ENCODE data around the gene SUGCT. TPM values are rescaled to one million over a fixed set of nuclear protein-coding genes. Genes with fewer than 3 reads are reported as not detected.

The SUGCT gene
- total and polyA plus RNA-seq, 2 of the 8 experiments (the other 6 are each of a cell fraction or from before 2014, with no cell fraction given) = 2.8 to 5.4 TPM

DNA sequence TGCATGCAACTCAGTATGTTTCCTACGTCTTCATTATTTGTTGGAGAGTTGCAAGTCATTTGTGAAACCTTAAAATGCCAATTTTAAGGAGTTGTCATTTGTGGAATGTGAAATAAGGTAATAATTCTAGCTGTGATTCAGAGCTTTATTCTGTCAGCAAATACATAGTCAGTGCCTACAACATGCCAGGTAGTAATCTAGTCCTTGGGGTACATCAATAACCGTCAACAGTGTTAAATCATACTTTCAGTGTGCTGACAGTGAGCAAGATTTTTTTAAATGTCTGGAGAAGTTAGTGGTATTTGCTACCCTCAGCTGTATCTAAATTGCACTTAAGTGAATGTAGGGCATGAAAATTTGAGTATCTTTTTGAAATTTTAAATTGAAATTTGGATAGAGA lies 37.1 kb upstream of the SUGCT start:
- peaks cover 0 to 2% of the 10 kb centered on the region in 2 experiments for H4K20me1 ChIP-seq (replicated peaks in 1 of 2; ENCODE audit: control insufficient read depth in 1 of 2, insufficient read depth in 2 of 2, low read length in 2 of 2)
- TF ChIP-seq ZNF274 (IDR thresholded peaks at IDR 0.05; ENCODE audit: borderline replicate concordance, extremely low read depth, low read length) (no peak), CEBPB (IDR thresholded peaks at IDR 0.05; ENCODE audit: low read depth, low read length) (no peak), CBX5 (IDR thresholded peaks at IDR 0.05; ENCODE audit: low read depth, low read length) (no peak), HDAC6 (IDR thresholded peaks at IDR 0.05; ENCODE audit: low read depth, low read length) (no peak), KDM1A (IDR thresholded peaks at IDR 0.05; ENCODE audit: borderline replicate concordance, low read length) (no peak), KDM5A (IDR thresholded peaks at IDR 0.05; ENCODE audit: low read length) (no peak), JUND (IDR thresholded peaks at IDR 0.05; ENCODE audit: low read length) (no peak), RXRA (IDR thresholded peaks at IDR 0.05; ENCODE audit: insufficient read depth, low read depth, low read length) (no peak), TBP (IDR thresholded peaks at IDR 0.05; ENCODE audit: low read depth, low read length) (no peak), JUN (IDR thresholded peaks at IDR 0.05; ENCODE audit: low read depth, low read length) (no peak), CHD2 (IDR thresholded peaks at IDR 0.05; ENCODE audit: low read length) (no peak)
- TF ChIP-seq, protein P1, sequence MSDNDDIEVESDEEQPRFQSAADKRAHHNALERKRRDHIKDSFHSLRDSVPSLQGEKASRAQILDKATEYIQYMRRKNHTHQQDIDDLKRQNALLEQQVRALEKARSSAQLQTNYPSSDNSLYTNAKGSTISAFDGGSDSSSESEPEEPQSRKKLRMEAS (IDR thresholded peaks at IDR 0.05) = no peak
- TF ChIP-seq, protein P2, sequence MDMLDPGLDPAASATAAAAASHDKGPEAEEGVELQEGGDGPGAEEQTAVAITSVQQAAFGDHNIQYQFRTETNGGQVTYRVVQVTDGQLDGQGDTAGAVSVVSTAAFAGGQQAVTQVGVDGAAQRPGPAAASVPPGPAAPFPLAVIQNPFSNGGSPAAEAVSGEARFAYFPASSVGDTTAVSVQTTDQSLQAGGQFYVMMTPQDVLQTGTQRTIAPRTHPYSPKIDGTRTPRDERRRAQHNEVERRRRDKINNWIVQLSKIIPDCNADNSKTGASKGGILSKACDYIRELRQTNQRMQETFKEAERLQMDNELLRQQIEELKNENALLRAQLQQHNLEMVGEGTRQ (IDR thresholded peaks at IDR 0.05; ENCODE audit: low read length) = no peak

More for the DNA sequence above, 37.1 kb upstream of the SUGCT start:
- Histone ChIP-seq H2BK120ac (replicated peaks; ENCODE audit: low read depth, low read length) (no peak overlapping the region), H3K27me3 (replicated peaks in 1 of 4; ENCODE audit: control insufficient read depth in 3 of 4, extremely low read depth in 1 of 4, insufficient read depth in 3 of 4, low read length in 3 of 4) (no peaks in the 10 kb centered on the region), H3K4me1 (replicated peaks in 1 of 4; ENCODE audit: control insufficient read depth in 3 of 4, insufficient read depth in 4 of 4, low read length in 3 of 4) (peaks cover 0 to 4% (median 2%) of the 10 kb centered on the region in 4 experiments; a peak in 4 of 7 replicates), H3K36me3 (ENCODE audit: control insufficient read depth in 2 of 4, insufficient read depth in 4 of 4, low read length in 3 of 4) (peaks cover 7 to 22% (median 13%) of the 10 kb centered on the region in 4 experiments), H3K4me3 (ENCODE audit: extremely low read depth in 1 of 4, insufficient read depth in 2 of 4, low read depth in 3 of 4, low read length in 4 of 4) (no peak overlapping the region), H2BK15ac (ENCODE audit: low read length) (no peak overlapping the region), H3K23me2 (ENCODE audit: low read depth, low read length) (no peaks in the 10 kb centered on the region), H2BK20ac (ENCODE audit: low read length) (no peak overlapping the region), H2AK5ac (ENCODE audit: low read depth, low read length) (no peak overlapping the region), H3K14ac (ENCODE audit: insufficient read length) (no peak overlapping the region), H4K91ac (replicated peaks; ENCODE audit: insufficient read length, low read length) (no peak overlapping the region), H3K18ac (ENCODE audit: extremely low read depth, low read length) (no peak overlapping the region), H3K79me1 (ENCODE audit: low read depth, low read length) (no peaks in the 10 kb centered on the region), H4K5ac (ENCODE audit: insufficient read length, low read depth, low read length) (no peak overlapping the region), H3K4ac (replicated peaks; ENCODE audit: insufficient read length, low read depth, low read length) (no peak overlapping the region), H3K23ac (ENCODE audit: insufficient read length) (no peak overlapping the region), H2BK12ac (ENCODE audit: low read depth, low read length) (no peak overlapping the region), H4K8ac (ENCODE audit: extremely low read depth, insufficient read depth, low read length) (no peak overlapping the region), H3K4me2 (ENCODE audit: insufficient read depth in 1 of 2, low read depth in 2 of 2, low read length in 2 of 2) (no peak overlapping the region), H3K9ac (replicated peaks in 1 of 4; ENCODE audit: extremely low read depth in 1 of 4, low read depth in 3 of 4, low read length in 3 of 4) (no peak overlapping the region), H2AFZ (ENCODE audit: low read length) (no peak overlapping the region), H2BK5ac (ENCODE audit: low read depth, low read length) (no peak overlapping the region), H3K9me3 (ENCODE audit: insufficient read depth in 2 of 2, low read depth in 1 of 2, low read length in 1 of 2) (no peaks in the 10 kb centered on the region), H3K27ac (ENCODE audit: low read depth, low read length) (no peak overlapping the region), H3K79me2 (ENCODE audit: control insufficient read depth in 1 of 2, insufficient read depth in 2 of 2, low read length in 2 of 2) (no peaks in the 10 kb centered on the region), H3K56ac (replicated peaks; ENCODE audit: insufficient read length, low read depth, low read length) (no peak overlapping the region)
- no peak for FAIRE-seq
- ChIA-PET CTCF (ENCODE audit: partially characterized antibody) (interaction anchor here (0.7 to 1.3 kb wide), 3 partner anchors 37 to 202 kb away, joined by 3 to 5 read pairs (median 4); partner anchors contain the start of genes MPLKIP and SUGCT), POLR2A (ENCODE audit: partially characterized antibody) (no interaction called here)
- no peak for DNase-seq (ENCODE audit: low read depth in 1 of 2, low spot score in 2 of 2)
- WGBS, 2 experiments (ENCODE audit: extremely low coverage in 1 of 2, insufficient coverage in 1 of 2, insufficient read length in 1 of 2, insufficient replicate concordance in 2 of 2, low coverage in 1 of 2, low lambda C conversion rate in 2 of 2, missing lambda C conversion rate in 1 of 2) = 68% methylated on average over 2 of the region's 2 CpGs; no CpG with 5 or more reads in 1 of the 2 experiments
